GM03348 (cell line): ENCODE results near the gene SBF2.
A peak's percentile ranks its signal among the peaks of the same experiment; 100 is the strongest.

ENCODE experiments used
- DNase-seq: peaks from one replicate; pipeline ENCODE4 v3.0.0; 2012; ENCODE audit warnings: low spot score

SBF2 gene

DNA sequence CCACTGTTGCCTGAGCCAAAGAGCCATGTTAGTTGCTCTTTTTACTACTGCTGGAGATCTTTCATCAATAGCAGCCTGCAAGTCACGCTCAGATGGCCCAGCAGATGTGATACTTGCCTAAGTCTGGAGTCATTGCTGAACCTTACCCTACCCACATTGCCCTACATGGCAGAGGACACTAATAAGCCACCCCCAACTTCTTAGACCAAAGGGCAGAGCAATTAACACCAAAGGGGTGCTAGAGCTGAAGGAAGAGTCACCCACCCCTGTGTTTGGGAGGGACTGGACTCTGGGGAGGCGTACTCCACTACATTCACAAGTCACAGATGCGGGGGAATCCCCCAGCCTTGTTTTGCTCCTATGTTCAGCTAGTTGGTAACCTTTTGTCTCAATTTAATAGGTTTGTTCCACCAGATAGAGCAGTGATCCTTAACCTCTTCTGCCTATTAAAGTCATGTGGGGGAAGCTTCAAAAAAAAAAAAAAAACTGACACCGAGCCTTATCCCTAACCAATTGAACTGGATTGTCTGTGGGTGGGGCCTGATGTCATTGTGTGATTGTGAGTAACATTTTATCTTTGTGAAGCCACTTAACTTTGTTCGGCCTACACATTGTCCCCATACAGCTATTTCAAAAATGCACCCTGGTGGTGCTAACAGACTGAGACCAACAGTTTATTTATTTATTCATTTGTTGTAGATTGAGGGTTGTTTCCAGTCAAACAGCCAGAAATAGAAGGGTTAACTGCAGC lies 23.9 kb upstream of the SBF2 start:
- no peak for DNase-seq

- no peak for DNase-seq
Measured at GRCh38 chr11:10317151-10317755, 23.2 kb upstream of the SBF2 start.

GRCh38 chr11:10315083-10315482 lies 21.1 kb upstream of the SBF2 start:
- DNase-seq = no peak

- no peak for DNase-seq
Measured at GRCh38 chr11:10314199-10315072, 20.4 kb upstream of the SBF2 start.

GRCh38 chr11:10311802-10312201 lies 17.8 kb upstream of the SBF2 start:
- DNase-seq = no peak

DNA sequence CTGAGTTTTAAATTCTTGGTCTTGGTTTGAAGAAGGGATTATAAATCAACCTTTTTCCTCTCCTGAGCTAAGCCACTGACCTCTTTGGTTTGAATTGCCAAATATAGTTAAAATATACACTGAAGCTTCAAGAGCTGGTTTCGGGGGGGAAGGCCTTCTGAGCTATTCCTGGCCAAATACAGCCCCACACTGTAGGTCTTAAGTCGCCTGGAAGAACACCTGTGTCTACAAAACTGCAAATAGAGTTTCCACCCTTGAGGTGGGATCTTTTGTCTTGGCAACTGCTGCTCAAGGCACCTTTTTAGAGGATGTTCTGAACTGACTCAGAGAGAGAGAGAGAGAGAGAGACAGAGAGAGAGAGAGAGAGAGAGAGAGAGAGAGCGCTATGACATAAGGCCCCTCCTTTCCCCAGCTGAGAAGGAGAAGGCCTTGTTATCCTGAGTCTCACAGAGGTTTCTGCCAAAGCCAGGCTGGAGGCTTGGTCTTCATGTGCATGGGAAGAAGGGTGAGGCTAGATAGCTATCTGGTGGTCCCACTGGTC lies 16.4 kb upstream of the SBF2 start:
- no peak for DNase-seq

GRCh38 chr11:10309163-10310093 lies 15.4 kb upstream of the SBF2 start:
- peak; percentile 53 for DNase-seq

DNA sequence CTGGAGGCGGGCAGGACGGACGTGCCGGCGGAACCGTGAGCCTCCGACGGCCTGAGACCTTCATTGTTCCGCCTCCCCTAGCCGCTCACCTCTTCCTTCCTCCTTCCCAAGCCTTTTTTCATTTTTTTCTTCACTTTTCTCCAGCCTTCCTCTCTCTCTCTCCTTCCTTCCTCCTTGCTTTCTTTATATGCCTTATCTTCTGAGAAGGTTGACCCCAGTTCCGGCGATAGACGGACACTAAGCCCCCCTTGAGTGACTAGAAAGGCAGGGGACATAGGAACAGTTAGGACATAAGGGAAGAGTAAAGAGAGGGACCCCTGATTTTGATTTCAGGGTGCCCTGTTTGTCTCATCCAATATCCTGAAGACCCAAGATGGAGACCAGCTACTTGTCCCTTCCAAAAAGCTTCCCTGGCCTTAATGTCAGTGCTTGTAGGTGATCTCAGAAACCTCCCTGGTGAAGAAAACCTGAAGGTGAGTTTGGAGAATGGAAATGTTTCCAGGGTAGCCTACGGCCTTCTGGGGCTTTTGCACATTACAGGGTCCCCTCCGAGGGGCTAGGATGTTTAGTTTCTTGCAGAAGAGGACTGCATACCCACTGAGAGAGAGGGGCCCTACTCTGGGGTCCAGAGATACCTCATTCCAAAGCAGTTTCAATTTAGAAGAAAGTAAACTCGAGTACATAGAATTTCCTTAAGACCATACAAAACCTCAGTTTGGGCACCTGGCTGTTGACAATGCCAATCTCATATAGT lies 14.4 kb upstream of the SBF2 start:
- no peak for DNase-seq

- peak; percentile 88 for DNase-seq
Measured at GRCh38 chr11:10307400-10308200, 13.6 kb upstream of the SBF2 start.

GRCh38 chr11:10307022-10307399 lies 13.0 kb upstream of the SBF2 start:
- no peak for DNase-seq

- DNase-seq = peak; percentile 49
Measured at GRCh38 chr11:10305964-10306918, 12.2 kb upstream of the SBF2 start.

GRCh38 chr11:10305262-10305963 lies 11.4 kb upstream of the SBF2 start:
- peak; percentile 62 for DNase-seq

DNA sequence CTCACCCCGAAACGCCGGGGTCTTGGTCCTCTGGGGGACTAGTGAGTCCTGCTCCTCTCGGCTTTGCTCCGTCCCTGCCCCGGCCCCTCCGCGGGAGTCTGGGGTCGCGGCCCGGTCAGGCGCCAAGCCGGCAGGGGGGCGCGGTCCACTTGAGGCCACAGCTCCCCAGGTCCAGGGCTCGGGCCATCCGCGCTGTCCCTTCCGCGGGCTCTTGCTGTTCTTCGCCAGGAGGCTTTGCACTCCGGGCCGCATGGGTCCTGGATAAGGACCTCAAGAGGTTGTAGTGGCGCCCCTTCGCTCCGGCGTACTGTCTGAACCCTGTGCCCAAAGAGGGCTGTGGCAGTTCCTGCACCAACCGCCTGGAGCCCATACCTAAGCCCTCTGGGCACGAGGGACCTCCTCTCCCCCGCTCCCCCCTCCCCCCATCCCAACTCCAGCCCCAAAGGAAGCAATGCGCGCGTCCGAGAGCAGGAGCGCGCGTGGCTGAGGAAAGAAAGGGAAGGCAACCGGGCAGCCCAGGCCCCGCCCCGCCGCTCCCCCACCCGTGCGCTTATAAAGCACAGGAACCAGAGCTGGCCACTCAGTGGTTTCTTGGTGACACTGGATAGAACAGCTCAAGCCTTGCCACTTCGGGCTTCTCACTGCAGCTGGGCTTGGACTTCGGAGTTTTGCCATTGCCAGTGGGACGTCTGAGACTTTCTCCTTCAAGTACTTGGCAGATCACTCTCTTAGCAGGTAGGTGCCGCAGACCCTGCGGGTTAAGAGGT lies 10.7 kb upstream of the SBF2 start, which contains the start of gene ADM:
Gene ADM, plus strand, starts transcription at position 579 of the 767 bp plus-strand sequence. CDS start 628 bp downstream, outside the sequence.
- peak; percentile 96 for DNase-seq

DNA sequence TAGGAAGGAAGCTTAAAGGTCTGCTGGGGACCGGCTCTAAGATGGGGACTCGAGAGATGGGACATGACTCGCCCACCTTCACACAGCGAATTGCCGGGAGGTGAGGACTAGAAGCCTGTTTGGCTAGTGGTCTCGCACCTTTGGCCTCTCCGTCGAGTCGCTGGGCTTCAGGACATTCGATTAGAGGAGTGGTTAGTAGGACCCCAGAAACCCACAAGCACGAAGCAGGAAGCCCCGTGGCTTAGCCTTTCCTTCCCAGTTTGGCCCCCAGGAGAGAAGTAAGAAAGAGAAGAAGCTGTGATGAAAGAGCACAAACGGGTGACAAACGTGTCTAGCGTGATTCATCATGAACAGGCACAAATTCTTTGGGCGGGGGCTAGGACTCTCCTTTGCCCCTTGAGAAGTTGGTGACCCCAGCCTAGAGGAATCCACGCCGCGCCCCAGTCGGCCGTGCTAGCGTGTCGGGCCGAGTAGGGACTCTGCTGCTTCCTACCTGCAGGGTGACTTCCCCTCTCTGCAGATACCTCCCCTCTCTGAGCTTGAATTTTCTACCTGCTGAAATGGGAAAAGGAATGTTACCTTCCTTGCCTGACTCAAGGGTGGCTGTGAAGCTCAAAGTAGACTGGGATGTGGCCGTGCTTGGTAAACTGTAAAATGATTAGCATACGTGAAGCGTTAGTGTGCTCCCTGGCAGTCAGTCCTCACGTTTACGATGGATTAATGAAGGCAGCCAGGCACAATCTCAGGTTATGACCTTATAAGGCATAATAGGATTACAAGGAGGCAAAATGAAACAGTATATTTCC lies 9.7 kb upstream of the SBF2 start:
- peak; percentile 42 for DNase-seq

GRCh38 chr11:10302744-10303557 lies 8.9 kb upstream of the SBF2 start:
- peak; percentile 69 for DNase-seq
